ENCODE data around the gene NMRK1. TPM values are rescaled to one million over a fixed set of nuclear protein-coding genes. Genes with fewer than 3 reads are reported as not detected.

NMRK1 gene
- total and polyA plus RNA-seq, 4 donors, result 13.8 to 26.2 (median 14.5) TPM

DNA sequence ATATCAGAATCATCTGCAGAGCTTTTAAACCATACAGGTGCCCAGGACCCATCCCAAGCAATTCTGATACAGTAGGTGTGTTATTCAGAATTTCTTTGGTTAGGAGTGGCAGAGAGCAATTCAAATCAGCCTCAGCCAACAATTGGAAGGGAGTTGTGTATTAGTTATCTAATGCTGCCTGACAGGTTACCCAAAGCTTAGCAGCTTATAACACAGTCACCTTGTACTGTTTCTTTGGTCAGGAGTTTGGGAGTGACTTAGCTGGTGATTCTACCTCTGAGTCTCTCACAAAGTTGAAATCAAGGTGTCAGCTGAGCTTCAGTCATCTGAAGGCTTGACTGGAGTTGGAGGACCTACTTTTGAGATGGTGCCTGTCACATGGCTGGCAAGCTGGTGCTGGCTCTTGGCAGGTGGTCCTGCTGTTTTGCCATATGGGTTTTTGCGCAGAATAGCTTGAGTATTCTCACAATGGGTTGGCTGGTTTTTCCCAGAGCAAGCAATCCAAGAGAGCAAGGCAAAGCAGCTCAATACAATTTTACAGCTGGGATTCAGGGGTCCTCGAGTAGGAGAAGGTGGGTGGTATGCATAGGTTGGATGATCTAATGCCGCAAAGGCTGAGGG, 41.1 kb downstream of the NMRK1 start:
- no peaks in the 10 kb centered on the region for H3K36me3 ChIP-seq (ENCODE audit: control insufficient read depth, insufficient read depth, low read length)
- no peak overlapping the region for H3K4me3 ChIP-seq (ENCODE audit: low read depth, low read length)
- no peak overlapping the region for H3K27ac ChIP-seq (ENCODE audit: low read depth, low read length)
- no peaks in the 10 kb centered on the region for H3K27me3 ChIP-seq (ENCODE audit: control insufficient read depth, insufficient read depth, low read length)
- 67% methylated on average over 1 of the region's 3 CpGs for WGBS (ENCODE audit: insufficient coverage)
- peak in 2 of 6 donors; percentile 11 to 44 for DNase-seq (ENCODE audit: low read depth in 4 of 6, low spot score in 6 of 6)
- H3K9me3 ChIP-seq (ENCODE audit: control insufficient read depth, insufficient read depth, low read length), result no peaks in the 10 kb centered on the region
- no peaks in the 10 kb centered on the region for H3K4me1 ChIP-seq (ENCODE audit: control insufficient read depth, insufficient read depth, low read length)

DNA sequence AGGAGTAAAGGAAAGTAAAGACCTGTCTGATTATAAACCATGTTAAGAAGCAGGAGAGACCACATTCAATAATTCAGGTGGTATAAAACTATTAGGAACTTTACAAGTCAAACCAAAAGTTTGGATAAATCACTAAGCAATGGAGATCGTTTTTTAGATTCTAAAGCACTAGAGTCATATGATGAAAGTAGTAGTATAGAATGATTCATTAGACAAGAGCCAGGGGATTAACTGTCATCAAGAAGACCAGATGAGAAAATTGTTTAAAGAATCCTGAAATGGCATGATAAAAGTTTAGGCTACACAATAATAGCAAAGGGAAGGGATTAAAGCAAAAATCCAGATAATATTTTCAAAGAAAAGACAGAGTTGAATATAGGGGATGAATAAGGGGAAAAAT, 46.9 kb downstream of the NMRK1 start:
- no CpG with 5 or more reads among the region's 1 CpG for WGBS (ENCODE audit: insufficient coverage)
- no peak for DNase-seq (ENCODE audit: low read depth in 4 of 6, low spot score in 6 of 6)
- Histone ChIP-seq H3K9me3 (ENCODE audit: control insufficient read depth, insufficient read depth, low read length) (no peaks in the 10 kb centered on the region), H3K36me3 (ENCODE audit: control insufficient read depth, insufficient read depth, low read length) (no peaks in the 10 kb centered on the region), H3K4me3 (ENCODE audit: low read depth, low read length) (no peak overlapping the region), H3K4me1 (ENCODE audit: control insufficient read depth, insufficient read depth, low read length) (no peaks in the 10 kb centered on the region), H3K27ac (ENCODE audit: low read depth, low read length) (no peak overlapping the region), H3K27me3 (ENCODE audit: control insufficient read depth, insufficient read depth, low read length) (no peaks in the 10 kb centered on the region)

DNA sequence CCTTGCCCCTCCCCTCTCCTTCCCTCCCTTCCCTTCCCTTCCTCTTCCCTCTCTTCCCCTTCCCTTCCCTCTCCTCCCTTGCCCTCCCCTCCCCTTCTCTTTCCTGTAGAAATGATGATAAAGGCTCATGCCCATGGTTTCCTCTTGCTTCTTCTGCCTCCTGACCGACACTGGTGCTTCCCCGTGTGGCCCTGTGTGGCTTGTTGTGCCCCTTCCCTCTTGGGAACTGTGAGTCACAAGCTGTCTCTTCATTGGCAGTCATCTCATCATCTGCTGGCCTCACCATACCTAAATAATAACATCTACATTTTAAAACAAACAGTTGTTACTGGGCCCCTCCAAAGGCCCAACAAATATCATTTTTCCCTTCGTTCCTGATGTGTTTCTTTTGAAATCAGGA, 48.2 kb downstream of the NMRK1 start:
- H3K27ac ChIP-seq (ENCODE audit: low read depth, low read length), result no peak overlapping the region
- 85% methylated on average over 2 of the region's 3 CpGs for WGBS (ENCODE audit: insufficient coverage)
- no peaks in the 10 kb centered on the region for H3K4me1 ChIP-seq (ENCODE audit: control insufficient read depth, insufficient read depth, low read length)
- no peak overlapping the region for H3K4me3 ChIP-seq (ENCODE audit: low read depth, low read length)
- DNase-seq (ENCODE audit: low read depth in 4 of 6, low spot score in 6 of 6), result no peak
- H3K36me3 ChIP-seq (ENCODE audit: control insufficient read depth, insufficient read depth, low read length), result no peaks in the 10 kb centered on the region
- H3K27me3 ChIP-seq (ENCODE audit: control insufficient read depth, insufficient read depth, low read length), result no peaks in the 10 kb centered on the region
- no peaks in the 10 kb centered on the region for H3K9me3 ChIP-seq (ENCODE audit: control insufficient read depth, insufficient read depth, low read length)

DNA sequence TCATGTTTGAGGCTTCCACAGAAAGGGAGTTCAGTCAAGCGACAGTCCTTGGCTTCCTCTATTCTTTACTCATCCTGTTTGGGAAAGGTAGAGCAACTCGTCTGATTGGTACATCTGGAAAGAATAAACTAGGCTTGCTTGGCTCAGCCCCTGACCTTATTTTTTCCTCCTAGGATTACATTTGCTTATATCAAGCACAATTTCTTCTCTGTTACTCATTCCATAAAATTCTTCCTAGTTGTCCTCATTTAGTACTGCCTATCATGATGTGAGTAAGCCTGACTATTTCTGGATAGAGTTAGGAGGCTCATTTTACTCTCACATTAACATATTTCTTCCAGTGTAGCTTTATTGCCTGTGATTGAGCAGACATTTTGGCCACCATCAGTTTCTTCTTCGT, 48.9 kb downstream of the NMRK1 start:
- H3K9me3 ChIP-seq (ENCODE audit: control insufficient read depth, insufficient read depth, low read length), result no peaks in the 10 kb centered on the region
- H3K27ac ChIP-seq (ENCODE audit: low read depth, low read length), result no peak overlapping the region
- H3K36me3 ChIP-seq (ENCODE audit: control insufficient read depth, insufficient read depth, low read length), result no peaks in the 10 kb centered on the region
- H3K27me3 ChIP-seq (ENCODE audit: control insufficient read depth, insufficient read depth, low read length), result no peaks in the 10 kb centered on the region
- H3K4me1 ChIP-seq (ENCODE audit: control insufficient read depth, insufficient read depth, low read length), result no peaks in the 10 kb centered on the region
- no CpG with 5 or more reads among the region's 3 CpGs for WGBS (ENCODE audit: insufficient coverage)
- DNase-seq (ENCODE audit: low read depth in 4 of 6, low spot score in 6 of 6), result no peak
- H3K4me3 ChIP-seq (ENCODE audit: low read depth, low read length), result no peak overlapping the region

DNA sequence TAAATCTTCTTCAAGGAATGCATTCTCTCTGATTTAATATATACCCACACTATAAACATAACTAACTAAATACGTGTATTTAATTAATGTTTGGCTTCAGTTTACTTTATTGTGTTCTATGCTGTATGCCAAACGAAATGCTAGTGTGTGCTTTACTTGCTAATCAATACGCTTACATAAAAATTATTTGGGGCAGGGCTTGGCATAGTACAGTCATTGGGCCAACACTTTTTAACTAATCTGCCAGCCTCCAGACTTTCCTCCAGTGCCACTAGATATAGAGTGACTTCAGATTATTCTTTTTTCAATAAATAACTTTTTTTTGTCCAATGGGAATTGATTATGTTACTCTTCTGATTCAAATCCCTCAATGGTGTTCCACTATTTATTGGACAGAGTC, 51.2 kb downstream of the NMRK1 start:
- no CpG with 5 or more reads among the region's 3 CpGs for WGBS (ENCODE audit: insufficient coverage)
- Histone ChIP-seq H3K4me3 (ENCODE audit: low read depth, low read length) (no peak overlapping the region), H3K36me3 (ENCODE audit: control insufficient read depth, insufficient read depth, low read length) (no peaks in the 10 kb centered on the region), H3K9me3 (ENCODE audit: control insufficient read depth, insufficient read depth, low read length) (no peaks in the 10 kb centered on the region), H3K27me3 (ENCODE audit: control insufficient read depth, insufficient read depth, low read length) (no peaks in the 10 kb centered on the region), H3K27ac (ENCODE audit: low read depth, low read length) (no peak overlapping the region), H3K4me1 (ENCODE audit: control insufficient read depth, insufficient read depth, low read length) (no peaks in the 10 kb centered on the region)
- DNase-seq (ENCODE audit: low read depth in 4 of 6, low spot score in 6 of 6), result no peak

DNA sequence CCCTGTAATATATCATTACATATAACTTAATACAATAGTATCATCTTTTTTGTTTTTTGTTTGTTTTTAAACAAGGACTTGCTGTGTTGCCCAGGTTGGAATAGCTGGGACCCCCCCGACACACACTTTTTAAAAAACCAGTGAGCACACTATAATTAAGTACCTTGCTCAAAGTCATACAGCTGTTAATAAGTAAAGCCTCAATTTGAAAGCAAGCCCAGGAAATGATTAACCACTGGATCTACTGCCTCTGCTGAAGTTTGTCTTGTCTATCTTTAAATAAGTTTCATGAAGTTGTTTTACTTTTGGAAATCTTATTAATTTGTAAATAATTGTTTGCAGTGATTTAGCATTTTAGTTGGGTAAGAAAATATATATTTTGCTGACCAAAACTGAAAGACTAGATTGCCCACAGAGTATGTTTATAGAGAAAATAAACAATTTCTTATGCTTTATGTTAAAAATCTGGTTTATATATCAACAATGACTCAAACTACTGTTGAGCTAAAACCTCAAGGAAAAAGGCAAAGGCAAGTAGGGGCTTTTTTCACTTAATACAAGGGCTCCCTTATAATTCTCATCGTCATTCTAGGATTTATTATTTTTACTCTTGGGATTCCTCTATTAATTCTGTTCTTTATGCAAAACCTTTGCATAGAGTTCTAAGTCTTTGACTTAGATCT, 54.0 kb downstream of the NMRK1 start:
- Histone ChIP-seq H3K4me3 (ENCODE audit: low read depth, low read length) (no peak overlapping the region), H3K36me3 (ENCODE audit: control insufficient read depth, insufficient read depth, low read length) (no peaks in the 10 kb centered on the region), H3K9me3 (ENCODE audit: control insufficient read depth, insufficient read depth, low read length) (no peaks in the 10 kb centered on the region), H3K27me3 (ENCODE audit: control insufficient read depth, insufficient read depth, low read length) (no peaks in the 10 kb centered on the region), H3K4me1 (ENCODE audit: control insufficient read depth, insufficient read depth, low read length) (peaks cover under 1% of the 10 kb centered on the region), H3K27ac (ENCODE audit: low read depth, low read length) (no peak overlapping the region)
- WGBS (ENCODE audit: insufficient coverage), result no CpG with 5 or more reads among the region's 2 CpGs
- no peak for DNase-seq (ENCODE audit: low read depth in 4 of 6, low spot score in 6 of 6)

DNA sequence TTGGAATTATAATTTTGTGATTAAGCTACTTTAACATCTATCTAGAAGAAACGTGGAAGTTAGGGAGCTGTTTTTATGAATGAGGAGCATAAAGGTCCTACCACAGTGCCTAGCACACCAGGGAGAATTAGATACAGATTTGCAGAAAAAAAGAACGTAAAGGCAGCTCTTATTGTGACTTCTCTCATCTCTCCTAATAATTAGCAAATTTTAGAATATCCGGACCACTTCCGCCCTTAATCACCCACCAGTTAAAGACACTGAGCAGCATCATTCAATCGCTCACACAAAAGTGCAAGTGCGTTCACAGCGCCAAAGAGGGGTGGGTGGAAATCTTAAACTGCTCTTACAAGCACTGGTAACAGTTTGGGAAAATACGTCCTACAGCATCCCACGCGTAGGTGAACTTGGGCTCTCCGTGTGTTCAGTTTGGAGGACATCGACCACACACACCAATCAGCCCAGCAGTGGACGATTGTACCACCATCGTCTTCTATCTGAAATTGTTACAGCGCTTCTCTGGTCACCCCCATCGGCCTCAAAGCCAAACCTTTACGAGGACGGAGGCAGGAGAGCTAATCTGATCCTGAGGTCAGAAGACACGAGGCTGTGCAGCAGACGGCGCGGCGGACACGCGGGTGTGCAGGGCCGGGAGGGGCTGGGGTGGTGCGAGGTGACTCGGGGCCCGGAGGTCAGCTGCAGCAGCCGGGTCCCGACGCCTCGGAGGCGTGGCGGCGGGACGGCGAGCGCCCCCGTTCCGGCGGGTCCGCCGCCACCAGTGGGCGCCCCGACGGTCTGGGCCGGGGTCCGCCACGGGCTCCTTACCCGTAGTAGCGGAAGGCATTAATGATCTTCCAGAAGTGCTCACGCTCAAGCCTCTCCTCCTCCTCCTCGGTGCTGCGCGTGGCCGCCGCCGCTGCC, 60.5 kb downstream of the NMRK1 start:
- WGBS (ENCODE audit: insufficient coverage), result under 1% methylated on average over 52 of the region's 59 CpGs

DNA sequence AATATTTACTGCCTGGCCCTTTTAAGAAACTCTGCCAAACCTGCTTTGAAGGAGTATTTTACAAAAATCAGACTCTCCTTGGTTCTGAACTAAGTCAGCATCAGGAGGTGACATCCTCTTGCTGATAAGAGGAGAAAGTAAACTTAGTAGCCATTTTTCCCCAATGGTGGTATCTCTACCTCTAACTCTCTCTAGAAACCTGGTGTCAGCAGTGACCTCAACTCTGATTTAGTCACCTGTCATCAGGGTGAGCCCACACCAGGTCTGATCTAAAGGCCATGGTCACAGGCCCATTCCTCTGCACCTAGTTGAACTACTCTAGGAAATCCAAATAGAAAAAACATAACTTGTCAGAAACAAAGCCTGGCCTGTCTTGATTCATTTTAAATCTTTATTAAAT, 64.1 kb downstream of the NMRK1 start:
- H3K4me1 ChIP-seq (ENCODE audit: control insufficient read depth, insufficient read depth, low read length), result peaks cover 2% of the 10 kb centered on the region
- DNase-seq (ENCODE audit: low read depth in 4 of 6, low spot score in 6 of 6), result no peak
- H3K9me3 ChIP-seq (ENCODE audit: control insufficient read depth, insufficient read depth, low read length), result no peaks in the 10 kb centered on the region
- no peak overlapping the region for H3K4me3 ChIP-seq (ENCODE audit: low read depth, low read length)
- no peak overlapping the region for H3K27ac ChIP-seq (ENCODE audit: low read depth, low read length)
- H3K36me3 ChIP-seq (ENCODE audit: control insufficient read depth, insufficient read depth, low read length), result no peaks in the 10 kb centered on the region
- H3K27me3 ChIP-seq (ENCODE audit: control insufficient read depth, insufficient read depth, low read length), result no peaks in the 10 kb centered on the region

More for the DNA sequence above, 60.5 kb downstream of the NMRK1 start:
- no peaks in the 10 kb centered on the region for H3K9me3 ChIP-seq (ENCODE audit: control insufficient read depth, insufficient read depth, low read length)
- H3K27me3 ChIP-seq (ENCODE audit: control insufficient read depth, insufficient read depth, low read length), result no peaks in the 10 kb centered on the region
- H3K4me3 ChIP-seq (ENCODE audit: low read depth, low read length), result peak overlapping the region; percentile 67
- peak; percentile 21 to 69 (median 34) for DNase-seq (ENCODE audit: low read depth in 4 of 6, low spot score in 6 of 6)
- H3K36me3 ChIP-seq (ENCODE audit: control insufficient read depth, insufficient read depth, low read length), result no peaks in the 10 kb centered on the region
- peak overlapping the region; percentile 45 for H3K27ac ChIP-seq (ENCODE audit: low read depth, low read length)
- H3K4me1 ChIP-seq (ENCODE audit: control insufficient read depth, insufficient read depth, low read length), result peaks cover 4% of the 10 kb centered on the region

DNA sequence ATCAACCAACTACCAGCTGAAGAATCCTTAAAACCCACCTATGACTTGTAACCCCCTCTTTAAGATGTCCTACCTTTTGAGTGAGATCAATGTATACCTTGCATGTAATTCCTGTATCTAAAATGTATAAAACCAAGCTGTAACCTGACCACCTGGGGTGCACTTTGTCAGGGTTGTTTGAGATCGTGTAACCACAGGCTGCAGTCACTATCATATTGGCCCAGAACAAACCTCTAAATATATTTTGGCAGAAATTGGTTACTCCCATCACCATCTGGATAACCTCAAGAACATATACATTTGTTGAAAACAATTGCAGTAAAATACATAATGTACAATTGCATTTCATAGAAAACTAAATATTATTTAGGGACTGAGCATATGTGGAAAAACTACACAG, 68.3 kb downstream of the NMRK1 start:
- no peaks in the 10 kb centered on the region for H3K9me3 ChIP-seq (ENCODE audit: control insufficient read depth, insufficient read depth, low read length)
- no peak overlapping the region for H3K4me3 ChIP-seq (ENCODE audit: low read depth, low read length)
- H3K27me3 ChIP-seq (ENCODE audit: control insufficient read depth, insufficient read depth, low read length), result no peaks in the 10 kb centered on the region
- H3K4me1 ChIP-seq (ENCODE audit: control insufficient read depth, insufficient read depth, low read length), result no peaks in the 10 kb centered on the region
- no peak for DNase-seq (ENCODE audit: low read depth in 4 of 6, low spot score in 6 of 6)
- no CpG with 5 or more reads among the region's 1 CpG for WGBS (ENCODE audit: insufficient coverage)
- no peak overlapping the region for H3K27ac ChIP-seq (ENCODE audit: low read depth, low read length)
- H3K36me3 ChIP-seq (ENCODE audit: control insufficient read depth, insufficient read depth, low read length), result no peaks in the 10 kb centered on the region

All from spinal cord (tissue), 10 donors.